Neural progenitor cell (in vitro differentiated cells): ENCODE measurements around the gene SPOP. TPM values are rescaled to one million over a fixed set of nuclear protein-coding genes. Genes with fewer than 3 reads are reported as not detected.

Source experiments
- DNase-seq: peaks from one replicate; pipeline ENCODE4 v3.0.0-alpha.2; 2016; ENCODE audit warnings: low spot score
- H2AFZ ChIP-seq: fragments of 200-600 bp; sonication (generic); replicated peaks from 2 replicates; pipeline ENCODE4 v1.6.1; 2016; ENCODE audit warnings: antibody characterized with exemption
- H3F3A ChIP-seq: fragments of 200-600 bp; sonication (generic); 2 replicates; pipeline ENCODE4 v1.6.1; 2016; ENCODE audit warnings: antibody characterized with exemption, low read depth
- H3K27ac ChIP-seq: fragments of 200-600 bp; sonication (generic); 2 replicates; pipeline ENCODE4 v1.5.1; 2016; ENCODE audit warnings: mild to moderate bottlenecking
- H3K27me3 ChIP-seq: fragments of 200-600 bp; sonication (generic); 2 replicates; pipeline ENCODE4 v1.6.1; 2016; ENCODE audit warnings: mild to moderate bottlenecking, moderate library complexity
- H3K36me3 ChIP-seq: fragments of 200-600 bp; sonication (generic); 2 replicates; pipeline ENCODE4 v1.5.1; 2016
- H3K4me1 ChIP-seq: fragments of 200-600 bp; sonication (generic); 2 replicates; pipeline ENCODE4 v1.6.1; 2016; ENCODE audit warnings: mixed run types
- H3K4me2 ChIP-seq: fragments of 200-600 bp; sonication (generic); 2 replicates; pipeline ENCODE4 v1.6.1; 2016
- H3K4me3 ChIP-seq: fragments of 200-600 bp; sonication (generic); 2 replicates; pipeline ENCODE4 v1.5.1; 2016
- H3K79me2 ChIP-seq: fragments of 200-600 bp; sonication (generic); 2 replicates; pipeline ENCODE4 v1.6.1; 2016; ENCODE audit warnings: low read depth
- H3K9ac ChIP-seq: fragments of 200-600 bp; sonication (generic); 2 replicates; pipeline ENCODE4 v1.6.1; 2016
- H3K9me3 ChIP-seq: fragments of 200-600 bp; sonication (generic); 2 replicates; pipeline ENCODE4 v1.5.1; 2016; ENCODE audit warnings: low read depth
- H4K20me1 ChIP-seq: fragments of 200-600 bp; sonication (generic); 2 replicates; pipeline ENCODE4 v1.6.1; 2016; ENCODE audit warnings: low read depth
- H3K27ac Mint-ChIP-seq: 3 replicates; pipeline ENCODE4 v1.8.0; 2021; ENCODE audit warnings: mixed read lengths
- H3K27me3 Mint-ChIP-seq: 2 replicates; pipeline ENCODE4 v1.8.0; 2022; ENCODE audit warnings: low read depth, mild to moderate bottlenecking, inconsistent platforms, moderate library complexity, mixed read lengths; ENCODE audit not compliant: insufficient read depth
- H3K36me3 Mint-ChIP-seq: 3 replicates; pipeline ENCODE4 v1.8.0; 2021; ENCODE audit warnings: mixed read lengths
- H3K4me1 Mint-ChIP-seq: 3 replicates; pipeline ENCODE4 v1.8.0; 2021; ENCODE audit warnings: mixed read lengths
- H3K4me3 Mint-ChIP-seq: 3 replicates; pipeline ENCODE4 v1.8.0; 2021; ENCODE audit warnings: mild to moderate bottlenecking, moderate library complexity, mixed read lengths
- H3K9me3 Mint-ChIP-seq: 3 replicates; pipeline ENCODE4 v1.8.0; 2020; ENCODE audit warnings: mixed read lengths
- CTCF ChIP-seq: fragments of 200-600 bp; sonication (generic); IDR thresholded peaks from 2 replicates; pipeline ENCODE4 v1.5.1; 2017; ENCODE audit warnings: antibody characterized with exemption, mild to moderate bottlenecking
- EZH2 ChIP-seq: fragments of 200-600 bp; sonication (generic); IDR thresholded peaks from 2 replicates; pipeline ENCODE4 v1.6.1; 2017; ENCODE audit warnings: antibody characterized with exemption, mild to moderate bottlenecking, moderate library complexity
- EZH2phosphoT487 ChIP-seq: fragments of 200-600 bp; sonication (generic); IDR thresholded peaks from 2 replicates; pipeline ENCODE4 v1.6.1; 2017; ENCODE audit warnings: antibody characterized with exemption
- total RNA-seq: library from RNA; depleted of rRNA; stranded (reverse); fragments of >200 nt; gene quantifications from 2 replicates; pipeline ENCODE4 v1.2.3, GENCODE V29; 2015; ENCODE audit warnings: low replicate concordance

Gene SPOP
- total RNA-seq, 1 donor from 2014 or later: 40.3 TPM

DNA sequence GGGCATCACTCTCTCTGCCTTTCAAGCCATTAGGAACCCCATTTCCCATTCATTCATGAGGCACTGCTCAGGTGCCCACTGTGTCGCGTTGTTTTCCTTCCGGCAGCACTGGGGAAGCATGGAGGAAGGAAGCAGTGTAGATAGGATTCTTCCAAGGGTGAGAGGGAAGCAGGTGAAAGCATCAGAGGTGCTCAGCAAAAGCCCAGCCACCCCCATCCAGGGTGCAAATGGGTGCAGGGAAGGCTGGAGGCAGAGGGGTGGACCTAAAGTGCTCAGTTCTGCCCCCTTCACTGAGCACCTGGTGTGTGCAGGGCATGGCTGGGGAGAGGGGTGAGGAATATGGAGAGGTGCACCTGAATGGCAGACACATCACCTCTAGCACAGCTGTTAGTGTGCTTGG lies 105.7 kb downstream of the SPOP start:
- Histone ChIP-seq H3K9me3 (no peaks in the 10 kb centered on the region), H3K79me2 (peaks cover 2% of the 10 kb centered on the region), H3K4me3 (no peak overlapping the region), H2AFZ (no peak overlapping the region), H3K27ac (no peak overlapping the region), H3K36me3 (no peaks in the 10 kb centered on the region), H3F3A (peaks cover 58% of the 10 kb centered on the region), H3K4me2 (no peak overlapping the region), H4K20me1 (peaks cover 3% of the 10 kb centered on the region), H3K4me1 (peaks cover 14% of the 10 kb centered on the region), H3K27me3 (peaks cover 51% of the 10 kb centered on the region), H3K9ac (no peak overlapping the region)
- Mint-ChIP-seq H3K4me1 (peaks cover 10% of the 10 kb centered on the region), H3K36me3 (no peaks in the 10 kb centered on the region), H3K4me3 (no peak overlapping the region), H3K27me3 (peaks cover 42% of the 10 kb centered on the region), H3K9me3 (no peaks in the 10 kb centered on the region), H3K27ac (peak overlapping the region; percentile 46)
- TF ChIP-seq EZH2phosphoT487: no peak
- no peak for TF ChIP-seq CTCF
- no peak for TF ChIP-seq EZH2
- no peak for DNase-seq

- H3K27me3 ChIP-seq: peaks cover 56% of the 10 kb centered on the region
- DNase-seq: no peak
- peaks cover 41% of the 10 kb centered on the region for H3K27me3 Mint-ChIP-seq
- H3K27ac Mint-ChIP-seq: no peak overlapping the region
- H3K9me3 ChIP-seq: no peaks in the 10 kb centered on the region
- H3K4me1 ChIP-seq: peaks cover 11% of the 10 kb centered on the region
- no peaks in the 10 kb centered on the region for H3K36me3 ChIP-seq
- no peak overlapping the region for H3K4me2 ChIP-seq
- no peaks in the 10 kb centered on the region for H3K9me3 Mint-ChIP-seq
- H3K79me2 ChIP-seq: no peaks in the 10 kb centered on the region
- H3F3A ChIP-seq: peaks cover 55% of the 10 kb centered on the region
- TF ChIP-seq EZH2: no peak
- no peak for TF ChIP-seq CTCF
- no peak for TF ChIP-seq EZH2phosphoT487
- no peaks in the 10 kb centered on the region for H3K36me3 Mint-ChIP-seq
- H2AFZ ChIP-seq: no peak overlapping the region
- H3K4me3 ChIP-seq: no peak overlapping the region
- H4K20me1 ChIP-seq: no peaks in the 10 kb centered on the region
- no peak overlapping the region for H3K9ac ChIP-seq
- H3K4me3 Mint-ChIP-seq: no peak overlapping the region
- H3K27ac ChIP-seq: no peak overlapping the region
- peaks cover 7% of the 10 kb centered on the region for H3K4me1 Mint-ChIP-seq
These were observed 106.1 kb downstream of the SPOP start for GRCh38 chr17:49571764-49572163.

- Histone ChIP-seq H3K4me2 (no peak overlapping the region), H3K9ac (no peak overlapping the region), H3K36me3 (no peaks in the 10 kb centered on the region), H3K27ac (no peak overlapping the region), H2AFZ (no peak overlapping the region), H3K79me2 (no peaks in the 10 kb centered on the region), H3K27me3 (peaks cover 60% of the 10 kb centered on the region), H3K4me1 (peaks cover 11% of the 10 kb centered on the region), H3K4me3 (no peak overlapping the region), H3F3A (peaks cover 50% of the 10 kb centered on the region), H3K9me3 (no peaks in the 10 kb centered on the region), H4K20me1 (no peaks in the 10 kb centered on the region)
- H3K4me1 Mint-ChIP-seq: peaks cover 7% of the 10 kb centered on the region
- DNase-seq: no peak
- no peaks in the 10 kb centered on the region for H3K36me3 Mint-ChIP-seq
- peaks cover 43% of the 10 kb centered on the region for H3K27me3 Mint-ChIP-seq
- H3K4me3 Mint-ChIP-seq: no peak overlapping the region
- no peaks in the 10 kb centered on the region for H3K9me3 Mint-ChIP-seq
- no peak for TF ChIP-seq CTCF
- no peak for TF ChIP-seq EZH2phosphoT487
- TF ChIP-seq EZH2: no peak
- no peak overlapping the region for H3K27ac Mint-ChIP-seq
These were observed 106.6 kb downstream of the SPOP start for GRCh38 chr17:49571283-49571682.
